Measurements from ENCODE around the gene DMXL2.

GRCh38 chr15:51669381-51669780 lies 46.8 kb upstream of the DMXL2 start:
- no peak for TF ChIP-seq POLR2AphosphoS5 (IDR thresholded peaks at IDR 0.05; ENCODE audit: low read depth, low read length)
- no peak for TF ChIP-seq TAF1 (IDR thresholded peaks at IDR 0.05; ENCODE audit: borderline replicate concordance, insufficient read depth, low read length)
